ENCODE results near the gene FYB1.

DNA sequence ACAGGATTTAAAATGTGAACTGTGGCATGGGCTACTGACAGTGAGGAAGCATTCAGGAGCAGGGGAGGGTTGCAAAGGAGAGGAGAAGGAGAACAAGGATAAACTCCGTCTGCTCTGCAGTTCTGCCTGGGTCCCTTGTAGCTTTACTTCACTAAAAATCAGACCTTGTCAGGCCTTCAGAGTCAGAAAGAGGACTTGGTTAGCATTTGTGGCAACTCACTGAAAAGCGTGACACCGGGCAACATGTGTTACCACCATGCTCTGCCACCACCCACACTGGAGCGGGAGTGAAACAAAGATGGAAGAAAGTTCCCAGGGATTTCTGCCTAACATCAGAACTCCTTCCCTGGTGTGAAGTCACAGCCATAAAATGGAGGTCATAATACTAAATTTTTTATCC, 19.3 kb downstream of the FYB1 start:
- no peak for TF ChIP-seq POLR2A (IDR thresholded peaks at IDR 0.05)
- TF ChIP-seq, protein P1, sequence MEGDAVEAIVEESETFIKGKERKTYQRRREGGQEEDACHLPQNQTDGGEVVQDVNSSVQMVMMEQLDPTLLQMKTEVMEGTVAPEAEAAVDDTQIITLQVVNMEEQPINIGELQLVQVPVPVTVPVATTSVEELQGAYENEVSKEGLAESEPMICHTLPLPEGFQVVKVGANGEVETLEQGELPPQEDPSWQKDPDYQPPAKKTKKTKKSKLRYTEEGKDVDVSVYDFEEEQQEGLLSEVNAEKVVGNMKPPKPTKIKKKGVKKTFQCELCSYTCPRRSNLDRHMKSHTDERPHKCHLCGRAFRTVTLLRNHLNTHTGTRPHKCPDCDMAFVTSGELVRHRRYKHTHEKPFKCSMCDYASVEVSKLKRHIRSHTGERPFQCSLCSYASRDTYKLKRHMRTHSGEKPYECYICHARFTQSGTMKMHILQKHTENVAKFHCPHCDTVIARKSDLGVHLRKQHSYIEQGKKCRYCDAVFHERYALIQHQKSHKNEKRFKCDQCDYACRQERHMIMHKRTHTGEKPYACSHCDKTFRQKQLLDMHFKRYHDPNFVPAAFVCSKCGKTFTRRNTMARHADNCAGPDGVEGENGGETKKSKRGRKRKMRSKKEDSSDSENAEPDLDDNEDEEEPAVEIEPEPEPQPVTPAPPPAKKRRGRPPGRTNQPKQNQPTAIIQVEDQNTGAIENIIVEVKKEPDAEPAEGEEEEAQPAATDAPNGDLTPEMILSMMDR (IDR thresholded peaks at IDR 0.05): no peak

All from esophagus squamous epithelium (tissue), 4 donors.